Aorta (tissue), 5 donors: Measurements from ENCODE around the gene NACC2. TPM values are rescaled to one million over a fixed set of nuclear protein-coding genes. Genes with fewer than 3 reads are reported as not detected.

Source experiments
- ATAC-seq: fragments of 200-7000 bp; cut with Tn5 transposase; one replicate; pipeline ENCODE4 v1.9.1; 2022; ENCODE audit warnings: moderate library complexity; ENCODE audit not compliant: low FRiP score
- DNase-seq, 2 donors: peaks; one replicate each; pipeline ENCODE4 v3.0.0-alpha.2; 2020
- H3K27ac ChIP-seq, 2 donors: one replicate each; pipeline ENCODE4 v1.5.1; 2013; ENCODE audit warnings: low read length in 2 of 2, mild to moderate bottlenecking in 2 of 2, moderate library complexity in 2 of 2, control low read depth in 1 of 2, inconsistent platforms in 1 of 2, low read depth in 1 of 2
- H3K27me3 ChIP-seq, 2 donors: one replicate each; pipeline ENCODE4 v1.6.1; 2013; ENCODE audit warnings: control low read depth in 1 of 2, low read length in 1 of 2, mild to moderate bottlenecking in 1 of 2, moderate library complexity in 1 of 2; ENCODE audit not compliant: insufficient read depth in 2 of 2, control insufficient read depth in 1 of 2
- H3K36me3 ChIP-seq, 2 donors: one replicate each; pipeline ENCODE4 v1.6.1; 2013; ENCODE audit warnings: control low read depth in 1 of 2, low read length in 1 of 2, mild to moderate bottlenecking in 1 of 2; ENCODE audit not compliant: insufficient read depth in 2 of 2, control insufficient read depth in 1 of 2
- H3K4me1 ChIP-seq, 2 donors: one replicate each; pipeline ENCODE4 v1.6.1; 2013; ENCODE audit warnings: low read length in 2 of 2, control low read depth in 1 of 2, mild to moderate bottlenecking in 1 of 2, moderate library complexity in 1 of 2; ENCODE audit not compliant: insufficient read depth in 2 of 2, control insufficient read depth in 1 of 2
- H3K4me3 ChIP-seq, 2 donors: one replicate each; pipeline ENCODE4 v1.5.1; 2013; ENCODE audit warnings: low read length in 2 of 2, control low read depth in 1 of 2, mild to moderate bottlenecking in 1 of 2
- H3K9me3 ChIP-seq: one replicate; pipeline ENCODE4 v1.6.1; 2013; ENCODE audit warnings: mild to moderate bottlenecking, low read length; ENCODE audit not compliant: control insufficient read depth
- WGBS, 2 donors: extraction: QIAGEN DNeasy Blood & Tissue Kit; methylation state at CpG; one replicate each; pipeline ENCODE4 v1.1.7; 2013; 5-methylcytosine and 5-hydroxymethylcytosine counted together
- intact Hi-C, 2 donors: fragments of 100-400 bp; cut with DNase I; formaldehyde crosslinking; loops; one replicate each; pipeline versions ENCODE4 v1.14.2 to v1.15.0; 2022
- polyA plus RNA-seq, 2 donors: library from polyadenylated mRNA; stranded (reverse); fragments of 200-250 nt; gene quantifications; one replicate each; pipeline ENCODE4 v1.2.3, GENCODE V29; 2013
- total RNA-seq, 2 donors: library from RNA; stranded (reverse); fragmentation: NEBNext Ultra II Directional; extraction: Animal tissue kit (Norgen Biotek cat#: 25700); gene quantifications; one replicate each; pipeline ENCODE4 v1.2.1, GENCODE V29; 2021
- donor health status: healthy with polysubstance abuse.
- donor health status: Bipolar disorder and iron deficiency.
- donor health status: DM: no; HTN: no; CAD: no.
- donor health status: DM: no; HTN: no; CAD: no.
- donor health status: DM: yes; HTN: yes; CAD: no.

Gene NACC2
- total and polyA plus RNA-seq, 4 donors, result 10.5 to 61.0 (median 31.5) TPM

- Histone ChIP-seq H3K27me3 (no peaks in the 10 kb centered on the region), H3K4me1 (no peaks in the 10 kb centered on the region), H3K27ac (no peak overlapping the region), H3K4me3 (no peak overlapping the region), H3K9me3 (no peaks in the 10 kb centered on the region), H3K36me3 (no peaks in the 10 kb centered on the region)
- 45 to 50% methylated on average over 9 to 10 of the region's 10 CpGs for WGBS, 2 donors
- intact Hi-C loops, result no loop called here
- peak; percentile 38 for ATAC-seq
- DNase-seq, result no peak
Observed at GRCh38 chr9:136002881-136003280, 92.2 kb downstream of the NACC2 start.

- Histone ChIP-seq H3K36me3 (no peaks in the 10 kb centered on the region), H3K4me3 (no peak overlapping the region), H3K27ac (no peak overlapping the region), H3K4me1 (no peaks in the 10 kb centered on the region), H3K9me3 (no peaks in the 10 kb centered on the region), H3K27me3 (no peaks in the 10 kb centered on the region)
- WGBS, 2 donors, result 94 to 95% methylated on average over 11 of the region's 11 CpGs
- DNase-seq (no peak), ATAC-seq (no peak)
- intact Hi-C loops, result no loop called here
Observed at GRCh38 chr9:136002215-136002614, 92.9 kb downstream of the NACC2 start.

- Histone ChIP-seq H3K27ac (no peak overlapping the region), H3K9me3 (no peaks in the 10 kb centered on the region), H3K27me3 (no peaks in the 10 kb centered on the region), H3K4me1 (no peaks in the 10 kb centered on the region), H3K36me3 (no peaks in the 10 kb centered on the region), H3K4me3 (no peak overlapping the region)
- DNase-seq (no peak), ATAC-seq (no peak)
- WGBS, 2 donors, result 56 to 59% methylated on average over 18 of the region's 18 CpGs
- intact Hi-C loops, result no loop called here
Observed at GRCh38 chr9:136001231-136001630, 93.9 kb downstream of the NACC2 start.

DNA sequence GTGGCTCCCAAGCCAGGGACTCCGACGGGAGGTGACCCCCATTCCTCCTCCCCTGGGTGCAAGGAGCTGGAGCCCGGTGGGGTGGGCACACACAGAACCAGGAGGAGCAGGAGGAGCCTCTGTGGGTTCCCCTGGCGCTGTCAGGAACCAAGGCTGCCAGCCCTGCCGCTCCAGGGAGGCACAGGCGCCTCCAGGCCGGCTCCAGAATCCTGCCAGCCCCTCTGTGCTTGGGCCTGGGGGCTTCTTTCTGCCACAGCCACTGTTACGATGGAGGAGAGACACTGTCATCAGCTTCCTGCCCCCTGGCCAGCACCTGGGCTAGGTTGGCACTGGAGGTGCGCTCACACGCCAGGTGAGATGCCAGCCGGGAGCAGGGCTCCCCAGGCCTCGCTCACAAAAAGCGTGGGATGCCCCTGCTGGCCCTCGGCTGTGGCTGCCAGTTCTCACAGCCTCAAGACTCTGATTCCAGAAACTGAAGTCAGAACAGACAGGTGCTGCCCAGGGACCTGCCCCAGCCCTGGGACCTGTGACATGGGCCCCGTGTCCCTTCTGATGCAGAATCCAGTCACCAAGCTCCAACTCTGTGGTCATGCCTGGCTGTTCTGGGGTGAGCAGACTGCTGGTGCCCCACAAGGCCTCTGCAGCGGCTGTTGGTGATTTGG, 96.5 kb downstream of the NACC2 start:
- Histone ChIP-seq H3K9me3 (no peaks in the 10 kb centered on the region), H3K36me3 (no peaks in the 10 kb centered on the region), H3K27me3 (no peaks in the 10 kb centered on the region), H3K4me3 (no peak overlapping the region), H3K4me1 (no peaks in the 10 kb centered on the region), H3K27ac (no peak overlapping the region)
- DNase-seq, result no peak
- ATAC-seq, result no peak
- 91 to 94% methylated on average over 16 of the region's 16 CpGs for WGBS, 2 donors
- intact Hi-C loops, result no loop called here

DNA sequence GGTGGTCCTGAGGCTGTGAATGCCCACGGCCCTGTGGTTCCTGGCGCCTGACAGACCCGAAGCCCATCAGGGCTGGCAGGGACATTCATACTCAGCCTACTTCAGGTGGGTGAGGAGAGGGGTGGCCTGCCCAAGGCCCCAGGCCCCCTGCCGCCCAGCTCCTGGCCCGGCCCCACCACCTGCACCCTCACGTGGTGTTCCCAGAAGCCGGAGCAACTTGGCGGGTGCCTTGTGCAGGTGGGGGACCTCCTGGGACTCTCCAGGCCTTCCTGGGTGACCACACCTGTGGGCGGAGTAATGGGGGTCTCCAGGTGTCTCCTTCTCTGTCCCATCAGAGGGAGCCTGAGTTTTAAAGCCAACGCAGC, 97.1 kb downstream of the NACC2 start:
- H3K4me1 ChIP-seq, result no peaks in the 10 kb centered on the region
- ATAC-seq, result no peak
- intact Hi-C loops, result no loop called here
- no peak overlapping the region for H3K27ac ChIP-seq
- 74 to 84% methylated on average over 10 of the region's 10 CpGs for WGBS, 2 donors
- H3K9me3 ChIP-seq, result no peaks in the 10 kb centered on the region
- no peak for DNase-seq
- no peaks in the 10 kb centered on the region for H3K27me3 ChIP-seq
- H3K4me3 ChIP-seq, result no peak overlapping the region
- H3K36me3 ChIP-seq, result no peaks in the 10 kb centered on the region

GRCh38 chr9:135997090-135998015, 97.7 kb downstream of the NACC2 start:
- intact Hi-C loops, result no loop called here
- WGBS, 2 donors, result 84 to 88% methylated on average over 34 of the region's 34 CpGs
- H3K9me3 ChIP-seq, result no peaks in the 10 kb centered on the region
- no peaks in the 10 kb centered on the region for H3K36me3 ChIP-seq
- H3K4me3 ChIP-seq, result no peak overlapping the region
- H3K27me3 ChIP-seq, result no peaks in the 10 kb centered on the region
- H3K4me1 ChIP-seq, result no peaks in the 10 kb centered on the region
- no peak for DNase-seq
- ATAC-seq, result no peak
- H3K27ac ChIP-seq, result no peak overlapping the region

DNA sequence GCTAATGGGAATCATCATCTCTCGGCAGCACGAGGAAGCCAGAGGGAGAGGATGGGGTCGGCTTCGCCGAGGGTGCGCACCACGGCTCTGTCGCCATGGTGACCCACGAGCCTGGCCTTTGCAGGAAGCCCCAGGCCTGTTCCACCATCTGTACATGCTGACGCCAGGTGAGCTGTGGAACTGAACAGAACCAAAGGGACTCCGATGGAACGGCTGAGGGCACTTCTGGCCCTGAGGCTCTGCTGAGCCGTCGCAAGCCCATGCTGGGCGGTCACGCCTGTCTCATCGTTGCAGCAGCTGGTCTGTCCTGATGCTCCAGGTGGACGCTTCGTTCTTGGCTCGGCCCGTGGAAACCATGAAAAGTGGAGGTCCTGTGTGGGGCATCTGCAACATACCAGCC, 99.3 kb downstream of the NACC2 start:
- intact Hi-C loops, result no loop called here
- H3K9me3 ChIP-seq, result no peaks in the 10 kb centered on the region
- 95 to 96% methylated on average over 21 of the region's 21 CpGs for WGBS, 2 donors
- H3K36me3 ChIP-seq, result no peaks in the 10 kb centered on the region
- ATAC-seq (no peak), DNase-seq (no peak)
- H3K4me3 ChIP-seq, result no peak overlapping the region
- no peaks in the 10 kb centered on the region for H3K27me3 ChIP-seq
- H3K4me1 ChIP-seq, result no peaks in the 10 kb centered on the region
- no peak overlapping the region for H3K27ac ChIP-seq

DNA sequence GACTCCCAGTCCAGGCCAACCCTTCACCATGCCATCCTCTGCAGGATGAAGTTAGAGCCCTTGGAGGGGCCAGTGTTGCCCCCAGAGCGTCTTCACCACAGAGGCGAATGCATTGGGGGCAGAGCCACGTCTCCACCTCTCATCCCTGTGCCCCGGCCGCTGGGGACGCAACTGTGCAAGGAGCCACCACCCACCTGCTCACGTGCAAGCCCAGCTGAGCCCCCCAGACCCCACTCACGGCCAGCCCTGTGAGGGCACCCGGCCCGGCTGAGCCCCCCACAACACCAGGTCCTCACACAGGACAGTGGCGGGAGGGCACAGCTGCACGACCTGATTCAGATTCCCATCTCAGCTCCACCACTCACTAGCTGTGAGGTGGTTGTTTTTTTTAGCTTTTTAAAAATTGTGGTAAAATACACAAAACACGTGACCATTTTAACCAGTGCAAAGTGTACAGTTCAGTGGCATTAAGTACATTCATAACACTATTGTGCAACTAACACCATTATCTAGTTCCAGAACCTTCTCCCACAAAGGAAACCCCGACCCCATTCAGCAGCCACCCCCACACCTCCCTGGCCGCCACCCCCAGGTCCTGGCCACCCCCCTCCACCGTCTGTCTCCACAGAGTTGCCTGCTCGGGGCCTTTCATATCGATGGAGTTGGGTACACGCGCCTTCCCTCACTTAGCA, 100.4 kb downstream of the NACC2 start:
- intact Hi-C loops, result no loop called here
- Histone ChIP-seq H3K27me3 (no peaks in the 10 kb centered on the region), H3K36me3 (no peaks in the 10 kb centered on the region), H3K9me3 (no peaks in the 10 kb centered on the region), H3K4me3 (no peak overlapping the region), H3K27ac (no peak overlapping the region), H3K4me1 (no peaks in the 10 kb centered on the region)
- no peak for DNase-seq
- no peak for ATAC-seq
- 75 to 80% methylated on average over 19 to 20 of the region's 20 CpGs for WGBS, 2 donors
